Choroid plexus epithelial cell (primary cell): Measurements from ENCODE around the gene DTYMK.

Experiments
- DNase-seq: peaks from one replicate; pipeline ENCODE4 v3.0.0-alpha.2; 2010; ENCODE audit warnings: low read depth
- H3K4me3 ChIP-seq: 2 replicates; pipeline ENCODE4 v1.5.1; 2011; ENCODE audit warnings: low read depth, mild to moderate bottlenecking, control low read depth, low read length, moderate library complexity
- CTCF ChIP-seq: conservative IDR thresholded peaks from 2 replicates; pipeline ENCODE4 v1.5.1; 2011; ENCODE audit warnings: low read depth, mild to moderate bottlenecking, control low read depth, inconsistent platforms, low read length, moderate library complexity

The DTYMK gene

GRCh38 chr2:241656190-241656741 lies 30.3 kb downstream of the DTYMK start:
- no peak overlapping the region for H3K4me3 ChIP-seq
- no peak for TF ChIP-seq CTCF
- no peak for DNase-seq

- TF ChIP-seq CTCF: no peak
- H3K4me3 ChIP-seq: no peak overlapping the region
- DNase-seq: no peak
Measured at GRCh38 chr2:241655516-241656189, 31.0 kb downstream of the DTYMK start.

GRCh38 chr2:241654551-241654950 lies 32.1 kb downstream of the DTYMK start:
- no peak for TF ChIP-seq CTCF
- DNase-seq: no peak
- no peak overlapping the region for H3K4me3 ChIP-seq

- no peak for DNase-seq
- no peak for TF ChIP-seq CTCF
- H3K4me3 ChIP-seq: no peak overlapping the region
Measured at GRCh38 chr2:241653210-241653750, 33.3 kb downstream of the DTYMK start.

- H3K4me3 ChIP-seq: no peak overlapping the region
- DNase-seq: no peak
- no peak for TF ChIP-seq CTCF
Measured at GRCh38 chr2:241652722-241653121, 33.9 kb downstream of the DTYMK start.

- DNase-seq: no peak
- no peak for TF ChIP-seq CTCF
- no peak overlapping the region for H3K4me3 ChIP-seq
Measured at GRCh38 chr2:241652142-241652541, 34.5 kb downstream of the DTYMK start.

GRCh38 chr2:241649927-241650326 lies 36.7 kb downstream of the DTYMK start:
- no peak for TF ChIP-seq CTCF
- no peak overlapping the region for H3K4me3 ChIP-seq
- DNase-seq: no peak
